SIG-M5 treated with dmso at 0.1 percent for 504 hours (cell line): ENCODE results near the gene CACNA2D2.
A peak's percentile ranks its signal among the peaks of the same experiment; 100 is the strongest.

Experiments used
- DNase-seq: peaks from one replicate; lab custom pipeline; 2025; ENCODE audit not compliant: unreplicated experiment; lab: John Stamatoyannopoulos, UW

Gene CACNA2D2

GRCh38 chr3:50373146-50374051 is 130.0 kb downstream of the CACNA2D2 start:
- no peak for DNase-seq

GRCh38 chr3:50372349-50372748 is 131.1 kb downstream of the CACNA2D2 start:
- no peak for DNase-seq

GRCh38 chr3:50371133-50371685 is 132.2 kb downstream of the CACNA2D2 start:
- no peak for DNase-seq

DNA sequence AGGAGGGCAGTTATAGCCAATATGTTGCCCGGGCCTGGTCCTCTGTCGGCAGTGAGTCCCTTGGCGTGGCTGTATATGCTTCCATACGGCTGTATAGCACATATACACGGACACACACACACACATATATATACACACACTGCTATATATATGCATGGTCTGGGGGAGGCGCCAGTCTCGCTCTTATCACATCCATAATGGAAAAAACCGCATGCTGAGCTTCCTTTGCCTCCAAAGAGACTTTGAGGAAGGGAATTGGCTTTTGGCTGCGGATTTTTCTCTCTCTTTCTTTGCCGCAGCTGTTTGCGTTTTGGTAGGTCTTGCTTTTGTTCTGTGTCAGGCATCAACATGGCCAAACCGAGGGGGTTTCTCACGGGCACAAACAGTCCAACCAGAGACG is 132.8 kb downstream of the CACNA2D2 start:
- DNase-seq = peak; percentile 17

DNA sequence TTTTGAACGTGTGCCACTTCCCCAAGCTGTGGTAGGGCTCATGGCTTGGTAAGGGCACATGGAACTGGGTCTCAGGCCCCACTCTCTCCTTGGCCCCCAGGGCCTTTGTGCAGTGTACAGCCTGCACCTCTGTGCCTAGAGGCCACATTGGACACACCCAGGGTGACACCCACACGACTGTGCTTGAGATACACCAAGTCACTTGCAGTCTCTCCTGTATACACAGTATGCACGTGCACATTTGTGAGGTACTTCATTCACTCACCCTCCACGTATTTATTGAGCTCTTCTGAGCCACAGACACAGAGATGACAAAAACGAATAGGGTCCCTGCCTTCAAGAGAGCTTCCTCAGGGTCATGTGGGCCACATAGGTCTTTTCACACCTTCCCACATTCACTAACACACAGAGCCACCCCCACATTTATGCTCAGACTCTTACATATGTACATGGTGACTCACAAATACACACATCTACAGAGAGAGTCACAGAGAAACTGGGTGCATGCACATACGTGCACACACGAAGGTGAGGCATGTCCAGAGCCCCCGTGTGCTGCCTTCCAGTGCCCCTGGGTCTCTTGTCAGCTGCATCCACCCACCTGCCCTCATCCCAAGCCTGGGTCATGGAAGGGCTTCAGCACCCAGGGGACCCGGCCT is 134.3 kb downstream of the CACNA2D2 start:
- DNase-seq = no peak

DNA sequence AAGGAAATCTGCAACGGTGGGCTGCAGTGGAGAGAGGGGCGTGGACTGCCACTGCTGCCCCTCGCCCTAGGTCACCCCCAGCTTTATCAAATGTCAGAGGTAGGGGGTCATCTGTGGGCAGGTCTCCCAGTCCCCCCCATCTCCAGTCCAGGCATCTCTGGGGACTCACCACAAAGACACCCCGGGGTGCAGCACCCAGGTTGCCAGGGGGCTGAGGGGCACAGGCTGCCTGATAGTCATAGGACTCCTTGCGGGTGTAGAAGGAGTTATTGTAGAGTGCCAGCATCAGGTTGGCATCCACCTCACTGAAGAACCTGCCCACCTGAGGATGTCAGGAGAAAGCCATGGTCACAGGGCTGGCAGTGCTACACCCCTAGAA is 137.6 kb downstream of the CACNA2D2 start:
- no peak for DNase-seq

DNA sequence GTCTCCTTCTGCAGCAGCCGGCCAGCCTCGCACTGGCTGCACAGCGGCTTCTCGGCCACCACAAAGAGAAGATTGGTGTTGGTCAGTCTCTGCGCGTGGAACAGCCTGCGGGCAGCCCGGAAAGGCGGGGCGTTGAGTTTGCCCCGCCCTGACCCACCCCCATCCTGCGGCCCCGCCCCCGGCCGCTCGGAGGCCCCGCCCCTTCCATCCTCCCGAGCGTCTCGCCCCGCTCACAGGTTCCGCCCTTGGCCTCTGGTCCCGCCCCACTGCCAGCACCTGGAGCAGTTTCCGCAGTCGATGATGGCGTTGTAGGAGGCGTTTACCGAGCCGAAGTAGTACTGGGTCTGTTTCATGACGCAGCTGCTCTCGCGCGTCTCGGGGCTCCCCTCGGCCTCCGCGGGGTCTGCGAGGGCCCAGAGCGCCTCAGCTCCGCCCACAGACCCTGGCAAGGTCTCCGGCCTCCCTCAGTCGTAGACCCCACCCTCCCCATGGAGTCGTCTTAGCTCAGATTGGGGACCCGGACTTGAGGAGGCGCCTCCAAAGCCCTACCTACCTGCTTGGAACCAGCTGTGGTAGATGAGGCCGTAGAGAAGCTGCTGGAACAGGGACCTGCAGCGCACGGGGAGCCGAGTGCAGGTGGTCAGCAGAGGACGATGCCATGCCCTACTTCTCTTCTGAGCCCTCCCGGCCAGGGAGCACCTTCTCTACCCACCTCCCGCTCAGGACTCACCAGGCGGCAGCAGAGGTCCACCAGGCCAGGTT is 138.2 kb downstream of the CACNA2D2 start:
- peak; percentile 87 for DNase-seq

DNA sequence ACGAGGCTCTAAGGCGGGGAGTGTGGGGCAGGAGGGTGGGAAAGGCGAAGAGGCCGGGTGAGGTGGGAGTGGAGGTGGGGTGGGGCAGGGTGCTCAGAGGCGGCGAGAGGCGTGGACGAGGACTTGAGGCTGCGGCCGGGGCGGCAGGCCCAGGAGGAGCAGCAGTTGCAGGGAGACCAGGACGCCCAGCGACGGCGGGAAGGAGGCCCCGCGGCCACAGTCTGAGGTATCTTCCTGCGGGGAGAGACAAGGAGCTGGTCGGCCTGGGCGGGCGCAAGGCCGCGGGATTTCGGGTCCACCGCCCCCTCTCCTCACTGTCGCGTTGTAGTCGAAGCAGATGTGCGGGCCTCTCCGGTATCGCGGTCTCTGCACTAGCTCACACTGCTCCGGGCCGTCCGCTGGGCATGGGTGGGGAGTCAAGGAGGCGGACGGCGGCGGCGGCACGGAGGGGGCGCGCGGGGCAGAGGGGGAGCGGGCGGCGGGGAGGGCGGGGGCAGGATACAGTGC is 138.8 kb downstream of the CACNA2D2 start:
- DNase-seq = no peak

GRCh38 chr3:50359760-50360110 is 143.7 kb downstream of the CACNA2D2 start:
- no peak for DNase-seq

GRCh38 chr3:50358911-50359759 is 144.3 kb downstream of the CACNA2D2 start, which contains the start of gene TMEM115:
Gene TMEM115 (minus strand): TSS chr3:50359521. CDS start chr3:50359063, 458 bp downstream.
- peak; percentile 99 for DNase-seq

- DNase-seq = no peak
Measured at GRCh38 chr3:50358355-50358910, 145.0 kb downstream of the CACNA2D2 start.

DNA sequence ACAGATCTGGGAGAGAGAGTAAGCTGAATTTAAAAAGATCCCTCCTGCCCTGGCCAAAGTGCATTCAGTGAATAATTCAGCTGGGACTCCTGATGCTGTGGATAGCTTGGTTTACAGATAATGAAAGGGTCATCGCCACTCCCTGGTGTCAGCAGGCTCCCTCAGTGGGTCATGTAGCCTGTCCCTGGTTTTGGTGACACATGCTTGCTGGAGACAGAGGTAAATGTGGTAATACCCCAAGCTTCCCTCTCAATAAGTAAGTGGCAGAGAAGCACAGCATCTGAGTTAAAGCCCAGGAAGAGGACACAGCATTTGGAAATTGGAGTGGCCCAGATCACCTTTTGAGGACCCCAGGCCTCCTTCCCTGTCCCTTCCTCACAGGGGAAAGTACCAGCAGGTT is 146.0 kb downstream of the CACNA2D2 start:
- DNase-seq = peak; percentile 21

- DNase-seq = peak; percentile 73
Measured at GRCh38 chr3:50356553-50356952, 146.9 kb downstream of the CACNA2D2 start.

DNA sequence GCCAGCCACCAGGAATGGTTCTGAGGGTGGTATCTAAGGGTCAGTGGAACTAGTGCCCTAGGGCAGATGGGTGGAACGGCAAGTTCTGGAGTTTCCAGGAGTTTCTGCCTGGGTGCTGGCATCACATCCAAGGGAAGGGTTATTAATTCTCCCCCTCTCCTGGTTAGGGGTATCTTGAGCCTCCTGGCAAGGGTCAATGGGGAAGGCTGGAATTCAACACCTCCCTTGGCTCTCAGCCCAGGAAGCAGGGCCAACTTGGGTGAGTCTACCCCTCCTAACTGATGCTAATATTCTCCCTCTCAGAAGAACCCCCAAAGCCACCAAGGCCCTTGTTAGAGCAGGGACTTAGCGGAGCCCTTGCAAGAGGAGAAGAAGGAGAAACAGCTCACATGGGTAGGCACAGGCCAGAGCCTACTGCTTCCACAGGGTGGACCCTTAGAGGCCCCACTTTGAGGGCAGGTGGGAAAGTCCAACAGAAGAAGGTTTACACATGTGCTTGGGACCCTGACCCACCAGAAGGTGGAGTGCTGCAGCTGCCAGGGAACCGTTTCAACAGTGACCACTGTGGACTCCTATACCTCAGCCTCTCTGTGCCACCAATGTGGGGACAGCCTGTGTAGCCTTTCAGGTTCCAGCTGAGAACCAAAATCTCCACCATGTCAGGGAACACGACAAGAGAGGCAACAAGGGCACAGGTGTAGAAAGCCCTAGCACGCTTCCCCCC is 147.4 kb downstream of the CACNA2D2 start:
- no peak for DNase-seq

- no peak for DNase-seq
Measured at GRCh38 chr3:50354850-50355249, 148.6 kb downstream of the CACNA2D2 start.

- DNase-seq = no peak
Measured at GRCh38 chr3:50354186-50354764, 149.2 kb downstream of the CACNA2D2 start.

DNA sequence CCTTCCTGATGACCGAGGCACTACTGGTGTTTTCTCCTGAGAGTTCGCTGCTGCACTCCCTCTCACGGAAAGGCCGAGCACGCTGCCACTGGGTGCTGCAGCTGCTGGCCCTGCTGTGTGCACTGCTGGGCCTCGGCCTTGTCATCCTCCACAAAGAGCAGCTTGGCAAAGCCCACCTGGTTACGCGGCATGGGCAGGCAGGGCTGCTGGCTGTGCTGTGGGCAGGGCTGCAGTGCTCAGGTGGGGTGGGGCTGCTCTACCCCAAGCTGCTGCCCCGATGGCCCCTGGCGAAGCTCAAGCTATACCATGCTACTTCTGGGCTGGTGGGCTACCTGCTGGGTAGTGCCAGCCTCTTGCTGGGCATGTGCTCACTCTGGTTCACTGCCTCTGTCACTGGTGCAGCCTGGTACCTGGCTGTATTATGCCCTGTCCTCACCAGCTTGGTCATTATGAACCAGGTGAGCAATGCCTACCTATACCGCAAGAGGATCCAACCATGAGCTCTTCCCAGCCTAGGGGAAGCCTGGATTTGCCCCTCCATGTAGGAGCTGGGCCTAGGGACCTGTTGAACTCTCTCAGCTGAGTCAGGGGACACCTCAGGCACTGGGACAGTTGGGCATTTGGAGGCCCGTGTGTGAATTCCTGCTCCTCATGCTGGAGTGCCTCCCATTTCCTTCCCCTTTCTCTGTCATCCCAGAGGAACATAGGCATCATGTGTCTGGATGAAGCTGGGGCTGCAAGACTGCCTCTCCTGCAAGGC is 150.0 kb downstream of the CACNA2D2 start:
- no peak for DNase-seq

GRCh38 chr3:50352781-50353180 is 150.7 kb downstream of the CACNA2D2 start:
- peak; percentile 50 for DNase-seq
